Activated naive CD8-positive, alpha-beta T cell treated with anti-CD3 and anti-CD28 coated beads, Interleukin-2, amount 50 U/mL, for 16 hours (primary cell): ENCODE measurements around the gene FOXP4.

ENCODE experiments used
- DNase-seq: peaks from one replicate; pipeline ENCODE4 v3.0.0-alpha.2; 2020; ENCODE audit warnings: low read depth, low spot score

Gene FOXP4

DNA sequence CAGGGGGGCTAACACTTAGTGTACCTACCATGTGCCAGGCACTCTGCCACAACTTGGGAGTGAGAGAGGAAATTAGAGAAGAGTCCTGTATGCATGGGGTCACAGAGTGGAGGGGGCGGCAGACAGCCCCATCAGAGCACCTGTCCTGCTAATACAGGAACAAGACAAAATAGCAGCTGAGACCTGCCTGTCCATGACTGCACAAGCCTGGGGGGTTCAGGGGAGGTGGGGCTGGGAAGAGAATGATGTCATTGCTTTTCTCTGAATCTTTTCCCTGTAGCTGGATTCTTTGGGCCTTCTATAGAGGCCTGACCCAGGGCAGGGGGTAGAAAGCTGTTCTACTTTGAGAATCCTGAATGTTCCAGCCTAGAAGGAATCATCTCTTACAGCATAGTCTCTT, 37.4 kb downstream of the FOXP4 start:
- DNase-seq: no peak

GRCh38 chr6:41584205-41584604, 38.0 kb downstream of the FOXP4 start:
- DNase-seq: no peak

GRCh38 chr6:41584668-41585205, 38.6 kb downstream of the FOXP4 start:
- no peak for DNase-seq

DNA sequence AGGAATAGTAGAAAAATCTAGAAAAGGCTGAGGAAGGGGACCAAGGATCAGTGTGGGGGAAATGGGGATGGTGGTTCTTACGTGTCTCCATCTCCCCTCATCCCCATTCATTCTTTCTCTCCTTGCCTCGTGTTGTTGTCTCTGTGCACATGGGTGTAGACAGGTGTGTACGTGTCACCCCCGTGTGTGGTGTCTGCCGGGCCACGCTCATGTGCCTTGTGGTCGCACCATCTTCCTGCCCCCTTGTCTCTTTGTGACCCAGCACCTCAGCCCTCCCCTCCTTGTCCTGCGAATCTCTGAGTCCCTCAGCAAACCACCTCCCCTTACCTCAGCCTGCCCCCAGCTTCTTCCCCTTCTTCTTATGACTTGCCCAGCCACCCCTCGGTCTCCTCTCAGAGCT, 39.4 kb downstream of the FOXP4 start:
- DNase-seq: no peak

- no peak for DNase-seq
Observed at GRCh38 chr6:41586252-41587007, 40.2 kb downstream of the FOXP4 start.

- no peak for DNase-seq
Observed at GRCh38 chr6:41587131-41587879, 41.1 kb downstream of the FOXP4 start.

GRCh38 chr6:41588111-41588510, 41.9 kb downstream of the FOXP4 start:
- no peak for DNase-seq

DNA sequence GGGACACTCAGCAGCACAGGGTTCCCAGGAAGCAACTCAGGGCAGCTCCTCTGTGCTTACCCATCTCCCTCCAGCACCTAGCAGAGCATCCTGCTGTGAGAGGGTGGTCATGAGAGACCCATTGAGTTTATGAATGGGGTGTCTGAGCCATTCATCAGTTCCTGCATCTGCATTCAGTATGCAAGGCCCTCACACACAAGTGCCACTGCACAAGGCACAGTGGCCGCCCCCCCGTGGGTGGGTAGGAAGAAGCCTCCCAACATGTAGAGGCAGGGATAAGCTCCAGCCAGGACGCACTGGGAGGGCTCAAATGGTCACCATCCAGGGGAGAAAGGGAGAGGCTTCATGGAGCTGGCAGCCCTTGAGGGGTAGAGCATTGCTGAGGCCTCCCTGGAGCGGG, 43.0 kb downstream of the FOXP4 start:
- no peak for DNase-seq

GRCh38 chr6:41589636-41590622, 43.7 kb downstream of the FOXP4 start:
- no peak for DNase-seq

GRCh38 chr6:41591122-41591521, 44.9 kb downstream of the FOXP4 start:
- no peak for DNase-seq

DNA sequence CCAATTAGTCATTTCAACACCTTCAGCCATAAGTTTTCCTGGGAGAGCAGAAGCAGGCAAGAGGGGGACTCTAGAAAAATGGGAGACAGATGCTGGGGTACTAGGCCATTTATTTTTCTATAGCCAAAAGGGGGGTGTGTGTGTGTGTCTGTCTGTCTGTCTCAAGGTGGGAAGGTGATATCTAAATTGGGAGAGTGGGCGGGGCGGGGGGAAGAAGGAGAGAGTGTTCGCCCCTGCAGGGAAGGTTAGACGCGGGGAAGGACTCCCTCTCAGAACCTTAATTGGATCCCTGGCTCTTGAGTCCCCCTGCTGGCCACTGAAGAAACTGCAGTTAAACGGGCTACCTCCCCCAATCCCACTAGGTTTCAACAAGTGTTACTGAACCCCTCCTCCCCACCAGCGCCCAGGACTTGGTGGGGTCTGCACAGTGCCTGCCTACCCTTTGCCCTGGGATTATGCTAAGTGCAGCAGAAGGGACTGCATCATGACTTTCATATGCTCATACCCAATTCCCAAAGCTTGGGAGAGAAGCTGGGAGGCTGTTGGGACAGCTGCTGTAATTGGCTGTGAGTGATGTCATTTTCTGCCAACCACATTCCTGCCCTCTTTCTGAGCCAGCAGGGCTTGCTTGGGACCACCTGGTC, 45.8 kb downstream of the FOXP4 start:
- peak; percentile 64 for DNase-seq

- no peak for DNase-seq
Observed at GRCh38 chr6:41593406-41593805, 47.2 kb downstream of the FOXP4 start.

GRCh38 chr6:41593839-41594238, 47.7 kb downstream of the FOXP4 start:
- no peak for DNase-seq

GRCh38 chr6:41594326-41594725, 48.1 kb downstream of the FOXP4 start:
- DNase-seq: no peak

GRCh38 chr6:41594766-41595165, 48.6 kb downstream of the FOXP4 start:
- DNase-seq: no peak

GRCh38 chr6:41595166-41595565, 49.0 kb downstream of the FOXP4 start:
- DNase-seq: no peak

DNA sequence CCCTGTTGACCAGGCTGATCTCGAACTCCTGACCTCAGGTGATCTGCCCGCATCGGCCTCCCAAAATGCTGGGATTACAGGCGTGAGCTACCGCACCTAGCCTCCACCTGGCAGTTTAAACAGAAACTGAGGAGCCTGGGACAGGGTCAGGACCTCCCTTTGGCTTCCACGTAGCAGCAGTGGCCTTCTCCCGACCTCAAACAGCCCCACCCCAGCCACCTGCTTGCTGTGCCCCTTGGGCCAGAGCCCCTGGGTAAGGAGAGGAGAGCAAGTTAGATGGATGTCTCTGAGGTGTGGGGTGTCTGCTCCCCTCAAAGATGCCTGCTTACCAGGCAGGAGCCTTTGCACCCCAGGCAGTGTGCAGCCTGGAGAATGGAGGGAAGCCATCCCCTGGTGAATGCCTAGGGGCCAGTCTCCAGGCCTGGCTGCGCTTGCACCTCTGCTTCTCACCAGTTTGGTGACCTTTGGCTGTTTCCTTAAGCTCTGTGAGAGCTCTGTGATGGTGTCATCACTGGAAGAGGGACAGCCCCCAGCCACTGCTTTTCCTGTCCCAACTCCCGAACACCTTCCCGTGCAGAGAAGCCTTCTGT, 50.0 kb downstream of the FOXP4 start:
- no peak for DNase-seq

GRCh38 chr6:41596807-41597206, 50.6 kb downstream of the FOXP4 start:
- no peak for DNase-seq

DNA sequence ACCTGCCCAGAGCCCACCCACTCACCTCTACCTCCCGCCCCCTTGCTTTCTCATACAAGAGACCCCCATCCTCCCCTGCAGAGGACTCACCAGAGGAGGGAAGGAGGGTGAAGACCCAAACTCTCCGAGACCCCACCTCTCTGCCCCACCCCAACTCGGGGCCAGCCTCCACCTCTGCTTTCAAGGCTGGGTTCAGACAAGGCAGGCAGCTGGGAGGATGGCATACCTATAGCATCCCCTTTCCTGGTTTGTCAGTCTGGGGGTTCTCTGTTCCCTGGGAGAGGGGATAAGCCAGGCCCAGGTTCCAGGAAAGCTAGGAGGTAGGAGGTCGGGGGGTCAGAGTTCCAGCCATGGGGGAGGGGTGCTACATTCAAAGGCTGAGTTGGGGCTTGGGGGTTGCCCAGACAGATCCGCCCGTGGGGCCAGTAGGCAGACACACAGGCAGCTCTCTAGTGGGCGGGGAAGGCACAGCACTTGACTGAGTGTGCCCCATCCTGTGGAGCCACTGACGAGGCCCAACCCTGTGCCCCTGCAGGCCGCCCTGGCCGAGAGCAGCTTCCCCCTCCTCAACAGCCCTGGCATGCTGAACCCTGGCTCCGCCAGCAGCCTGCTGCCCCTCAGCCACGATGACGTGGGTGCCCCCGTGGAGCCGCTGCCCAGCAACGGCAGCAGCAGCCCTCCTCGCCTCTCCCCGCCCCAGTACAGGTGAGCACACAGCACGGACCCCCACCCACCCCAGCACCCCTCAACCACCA, 51.2 kb downstream of the FOXP4 start:
- DNase-seq: no peak

- no peak for DNase-seq
Observed at GRCh38 chr6:41598670-41599014, 52.5 kb downstream of the FOXP4 start.
